ENCODE results near the gene ZNF771.
"Not testable (repeated sequence)": the region's sequence is repeated elsewhere in the genome, so short reads cannot be mapped to it uniquely, and the experiment has no call there.

DNA sequence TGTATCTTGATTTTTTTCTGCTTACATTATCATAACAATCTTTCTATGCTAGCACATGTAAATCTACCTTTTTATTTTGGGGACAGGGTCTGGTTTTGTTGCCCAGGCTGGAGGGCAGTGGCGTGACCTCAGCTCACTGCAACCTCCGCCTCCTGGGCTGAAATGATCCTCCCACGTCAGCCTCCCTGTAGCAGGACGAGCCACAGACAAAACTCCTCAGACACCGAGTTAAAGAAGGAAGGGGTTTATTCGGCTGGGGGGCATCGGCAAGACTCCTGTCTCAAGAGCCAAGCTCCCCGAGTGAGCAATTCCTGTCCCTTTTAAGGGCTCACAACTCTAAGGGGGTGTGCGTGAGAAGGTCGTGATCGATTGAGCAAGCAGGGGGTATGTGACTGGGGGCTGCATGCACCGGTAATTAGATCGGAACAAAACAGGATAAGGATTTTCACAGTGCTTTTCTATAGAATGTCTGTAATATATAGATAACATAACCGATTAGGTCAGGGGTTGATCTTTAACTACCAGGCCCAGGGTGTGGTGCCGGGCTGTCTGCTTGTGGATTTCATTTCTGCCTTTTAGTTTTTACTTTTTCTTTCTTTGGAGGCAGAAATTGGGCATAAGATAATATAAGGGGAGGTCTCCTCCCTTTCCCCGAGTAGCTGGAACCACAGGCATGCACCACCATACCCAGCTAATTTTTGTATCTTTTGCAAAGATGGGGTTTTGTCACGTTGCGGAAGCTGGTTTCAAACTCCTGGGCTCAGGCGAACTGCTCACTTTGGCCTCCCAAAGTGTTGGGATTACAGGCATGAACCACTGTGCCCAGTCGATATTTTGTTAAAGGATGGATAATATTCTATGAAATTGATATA is 45.5 kb downstream of the ZNF771 start:
- TF ChIP-seq, protein P1, sequence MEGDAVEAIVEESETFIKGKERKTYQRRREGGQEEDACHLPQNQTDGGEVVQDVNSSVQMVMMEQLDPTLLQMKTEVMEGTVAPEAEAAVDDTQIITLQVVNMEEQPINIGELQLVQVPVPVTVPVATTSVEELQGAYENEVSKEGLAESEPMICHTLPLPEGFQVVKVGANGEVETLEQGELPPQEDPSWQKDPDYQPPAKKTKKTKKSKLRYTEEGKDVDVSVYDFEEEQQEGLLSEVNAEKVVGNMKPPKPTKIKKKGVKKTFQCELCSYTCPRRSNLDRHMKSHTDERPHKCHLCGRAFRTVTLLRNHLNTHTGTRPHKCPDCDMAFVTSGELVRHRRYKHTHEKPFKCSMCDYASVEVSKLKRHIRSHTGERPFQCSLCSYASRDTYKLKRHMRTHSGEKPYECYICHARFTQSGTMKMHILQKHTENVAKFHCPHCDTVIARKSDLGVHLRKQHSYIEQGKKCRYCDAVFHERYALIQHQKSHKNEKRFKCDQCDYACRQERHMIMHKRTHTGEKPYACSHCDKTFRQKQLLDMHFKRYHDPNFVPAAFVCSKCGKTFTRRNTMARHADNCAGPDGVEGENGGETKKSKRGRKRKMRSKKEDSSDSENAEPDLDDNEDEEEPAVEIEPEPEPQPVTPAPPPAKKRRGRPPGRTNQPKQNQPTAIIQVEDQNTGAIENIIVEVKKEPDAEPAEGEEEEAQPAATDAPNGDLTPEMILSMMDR (IDR thresholded peaks at IDR 0.05; ENCODE audit: borderline replicate concordance, extremely low read depth, low read length, poor library complexity, severe bottlenecking), result not testable (repeated sequence)
- TF ChIP-seq EZH2 (IDR thresholded peaks at IDR 0.05; ENCODE audit: borderline replicate concordance, low read depth, low read length, severe bottlenecking), result not testable (repeated sequence)
